DMS153 treated with DMSO at 0.1 percent for 48 hours (cell line): Measurements from ENCODE around the gene HSPA5.
"Not testable (repeated sequence)": the region's sequence is repeated elsewhere in the genome, so short reads cannot be mapped to it uniquely, and the experiment has no call there.

ENCODE experiments used
- DNase-seq: peaks from one replicate; lab custom pipeline; 2025; ENCODE audit not compliant: unreplicated experiment; lab: John Stamatoyannopoulos, UW

Gene HSPA5

GRCh38 chr9:125241000-125241862 lies at the start of gene HSPA5:
Gene HSPA5, minus strand, starts transcription at chr9:125241343. Its CDS starts 217 bp downstream, at chr9:125241126.
- DNase-seq: peak; percentile 99

- DNase-seq: not testable (repeated sequence)
Observed at GRCh38 chr9:125286935-125287433, 45.8 kb upstream of the HSPA5 start.

GRCh38 chr9:125284855-125285254 lies 43.7 kb upstream of the HSPA5 start:
- no peak for DNase-seq

GRCh38 chr9:125280945-125281344 lies 39.8 kb upstream of the HSPA5 start:
- no peak for DNase-seq

- no peak for DNase-seq
Observed at GRCh38 chr9:125277411-125277810, 36.3 kb upstream of the HSPA5 start.

- DNase-seq: no peak
Observed at GRCh38 chr9:125276771-125277170, 35.6 kb upstream of the HSPA5 start.

GRCh38 chr9:125272697-125273096 lies 31.6 kb upstream of the HSPA5 start:
- DNase-seq: no peak

- DNase-seq: no peak
Observed at GRCh38 chr9:125271081-125271480, 29.9 kb upstream of the HSPA5 start.

- DNase-seq: no peak
Observed at GRCh38 chr9:125269014-125269397, 27.9 kb upstream of the HSPA5 start.

- DNase-seq: no peak
Observed at GRCh38 chr9:125268394-125269013, 27.4 kb upstream of the HSPA5 start.

GRCh38 chr9:125264068-125264467 lies 22.9 kb upstream of the HSPA5 start:
- DNase-seq: not testable (repeated sequence)

GRCh38 chr9:125262294-125262991 lies 21.3 kb upstream of the HSPA5 start:
- DNase-seq: no peak

GRCh38 chr9:125261501-125262293 lies 20.6 kb upstream of the HSPA5 start, which contains the start of gene GAPVD1:
Gene GAPVD1, plus strand, starts transcription at chr9:125261826. Its CDS starts 37,096 bp downstream, at chr9:125298922.
- DNase-seq: peak; percentile 54

- no peak for DNase-seq
Observed at GRCh38 chr9:125260561-125260960, 19.4 kb upstream of the HSPA5 start.

- DNase-seq: no peak
Observed at GRCh38 chr9:125258832-125259534, 17.8 kb upstream of the HSPA5 start.

- no peak for DNase-seq
Observed at GRCh38 chr9:125258160-125258785, 17.1 kb upstream of the HSPA5 start.

- DNase-seq: no peak
Observed at GRCh38 chr9:125255781-125256391, 14.7 kb upstream of the HSPA5 start.

GRCh38 chr9:125254231-125254630 lies 13.1 kb upstream of the HSPA5 start:
- DNase-seq: no peak

- no peak for DNase-seq
Observed at GRCh38 chr9:125246261-125246667, 5.1 kb upstream of the HSPA5 start.
